Fibroblast of pulmonary artery (primary cell): Measurements from ENCODE around the gene ZDHHC11B.
"Not testable (repeated sequence)": the region's sequence is repeated elsewhere in the genome, so short reads cannot be mapped to it uniquely, and the experiment has no call there.

ENCODE experiments used
- DNase-seq: peaks from one replicate; pipeline ENCODE4 v3.0.0-alpha.2; 2010; ENCODE audit warnings: low read depth
- H3K4me3 ChIP-seq: replicated peaks from 2 replicates; pipeline ENCODE4 v1.5.1; 2011; ENCODE audit warnings: low read depth, mild to moderate bottlenecking, control low read depth, low read length, moderate library complexity
- CTCF ChIP-seq: IDR thresholded peaks from 2 replicates; pipeline ENCODE4 v1.5.1; 2011; ENCODE audit warnings: mild to moderate bottlenecking, control low read depth, low read length, inconsistent platforms; ENCODE audit errors: missing control alignments

The ZDHHC11B gene

GRCh38 chr5:784428-785177, at the start of gene ZDHHC11B:
Gene ZDHHC11B, minus strand, starts transcription at chr5:784729. Its CDS starts 17,810 bp downstream, at chr5:766919.
- H3K4me3 ChIP-seq, result peak within 1 kb of the TSS; percentile 51

GRCh38 chr5:834013-834412, 49.5 kb upstream of the ZDHHC11B start:
- H3K4me3 ChIP-seq, DNase-seq: not testable (repeated sequence)

More at GRCh38 chr5:784428-785177, at the start of gene ZDHHC11B:
- peak; percentile 69 for DNase-seq

GRCh38 chr5:828194-828593, 43.7 kb upstream of the ZDHHC11B start:
- not testable (repeated sequence) for H3K4me3 ChIP-seq, DNase-seq

- DNase-seq, H3K4me3 ChIP-seq: not testable (repeated sequence)
Observed at GRCh38 chr5:825544-825943, 41.0 kb upstream of the ZDHHC11B start.

GRCh38 chr5:821504-821903, 37.0 kb upstream of the ZDHHC11B start:
- TF ChIP-seq CTCF, result no peak
- no peak overlapping the region for H3K4me3 ChIP-seq
- no peak for DNase-seq

GRCh38 chr5:820245-820644, 35.7 kb upstream of the ZDHHC11B start:
- H3K4me3 ChIP-seq, result no peak overlapping the region
- no peak for DNase-seq
- TF ChIP-seq CTCF, result no peak

- DNase-seq, result no peak
- H3K4me3 ChIP-seq, result no peak overlapping the region
- no peak for TF ChIP-seq CTCF
Observed at GRCh38 chr5:819078-819477, 34.5 kb upstream of the ZDHHC11B start.

GRCh38 chr5:816176-816575, 31.6 kb upstream of the ZDHHC11B start:
- no peak overlapping the region for H3K4me3 ChIP-seq
- no peak for DNase-seq
- TF ChIP-seq CTCF, result no peak

GRCh38 chr5:815449-815848, 30.9 kb upstream of the ZDHHC11B start:
- no peak for TF ChIP-seq CTCF
- no peak overlapping the region for H3K4me3 ChIP-seq
- no peak for DNase-seq

- not testable (repeated sequence) for DNase-seq, H3K4me3 ChIP-seq
Observed at GRCh38 chr5:813575-813974, 29.0 kb upstream of the ZDHHC11B start.

GRCh38 chr5:811384-811783, 26.9 kb upstream of the ZDHHC11B start:
- not testable (repeated sequence) for DNase-seq, H3K4me3 ChIP-seq

GRCh38 chr5:807719-808514, 23.4 kb upstream of the ZDHHC11B start:
- H3K4me3 ChIP-seq, DNase-seq: not testable (repeated sequence)
